HCT116 (cell line): ENCODE measurements around the gene CCDC24. TPM values are rescaled to one million over a fixed set of nuclear protein-coding genes. Genes with fewer than 3 reads are reported as not detected.

ENCODE experiments used
- ATAC-seq: fragments of 200-7000 bp; cut with Tn5 transposase; 2 replicates; pipeline ENCODE4 v1.9.1; 2020; ENCODE audit warnings: mild to moderate bottlenecking, moderate library complexity
- BruUV-seq: library from RNA; stranded (reverse); fragments of 400-500 nt; replicated peaks from 2 replicates; lab custom pipeline; 2021; lab: Mats Ljungman, UMichigan
- CTCF ChIA-PET: fragments of 300-600 bp; sonication (Branson Sonifier 250); formaldehyde crosslinking; loops from one replicate; lab custom pipeline; 2021; ENCODE audit warnings: antibody characterized with exemption; lab: Charles Lee
- POLR2A ChIA-PET: fragments of 300-600, 350-600 bp; sonication (Branson Sonifier 250); formaldehyde crosslinking; loops from one replicate; lab custom pipeline; 2021; ENCODE audit warnings: antibody characterized with exemption; lab: Charles Lee
- RAD21 ChIA-PET, 2 experiments: fragments of 300-600 bp; sonication (Branson Sonifier 250); formaldehyde crosslinking; loops; one replicate each; lab custom pipeline; 2023; ENCODE audit warnings: low total read pairs in 2 of 2; ENCODE audit not compliant: uncharacterized antibody in 2 of 2, unreplicated experiment in 2 of 2, low non-redundant PET in 1 of 2; lab: Charles Lee
- DNase-seq: peaks from one replicate; pipeline ENCODE4 v3.0.0-alpha.2; 2010; ENCODE audit warnings: low read depth, low spot score
- H2AFZ ChIP-seq: fragments of 200-600 bp; shearing (Covaris generic), sonication (generic); 2 replicates; pipeline ENCODE4 v1.6.1; 2017; ENCODE audit warnings: low read depth, mixed run types, mixed read lengths, antibody characterized with exemption, low read length; ENCODE audit not compliant: poor library complexity, severe bottlenecking
- H3K27ac ChIP-seq: 2 replicates; pipeline ENCODE4 v1.5.1; 2012; ENCODE audit warnings: low read depth, low read length
- H3K27me3 ChIP-seq: fragments of 200-600 bp; sonication (generic); 2 replicates; pipeline ENCODE4 v1.6.1; 2016; ENCODE audit warnings: mixed run types, low read length, mixed read lengths; ENCODE audit not compliant: insufficient read depth
- H3K36me3 ChIP-seq, 2 experiments: fragments of 200-500 bp in 1 of 2; fragments of 200-600 bp in 1 of 2; sonication (Bioruptor generic) in 1 of 2; sonication (generic) in 1 of 2; 2 replicates each; pipeline versions ENCODE4 v1.5.1 to v1.6.1; 2014 to 2016; ENCODE audit warnings: low read length in 2 of 2, inconsistent platforms in 1 of 2, mixed read lengths in 1 of 2, mixed run types in 1 of 2; ENCODE audit not compliant: insufficient read depth in 2 of 2, control insufficient read depth in 1 of 2
- H3K4me1 ChIP-seq, 2 experiments: fragments of 200-600 bp in 1 of 2; sonication (generic) in 1 of 2; 2 replicates each; pipeline versions ENCODE4 v1.5.1 to v1.6.1; 2012 to 2017; ENCODE audit warnings: low read length in 2 of 2, inconsistent platforms in 1 of 2, mild to moderate bottlenecking in 1 of 2, mixed read lengths in 1 of 2, mixed run types in 1 of 2, moderate library complexity in 1 of 2; ENCODE audit not compliant: insufficient read depth in 2 of 2, control insufficient read depth in 1 of 2
- H3K4me2 ChIP-seq: fragments of 200-600 bp; sonication (generic); 2 replicates; pipeline ENCODE4 v1.6.1; 2017; ENCODE audit warnings: mixed run types, low read length, mixed read lengths
- H3K4me3 ChIP-seq, 2 experiments: fragments of 200-600 bp in 1 of 2; sonication (generic) in 1 of 2; replicated peaks in 1 of 2; 2 replicates each; pipeline ENCODE4 v1.5.1; 2011 to 2016; ENCODE audit warnings: low read length in 2 of 2, control low read depth in 1 of 2, low read depth in 1 of 2, mild to moderate bottlenecking in 1 of 2, mixed read lengths in 1 of 2, mixed run types in 1 of 2
- H3K79me2 ChIP-seq: fragments of 200-600 bp; sonication (generic); 2 replicates; pipeline ENCODE4 v1.6.1; 2017; ENCODE audit warnings: mild to moderate bottlenecking, mixed run types, low read length, moderate library complexity, mixed read lengths; ENCODE audit not compliant: insufficient read depth
- H3K9ac ChIP-seq: fragments of 200-600 bp; sonication (generic); 2 replicates; pipeline ENCODE4 v1.6.1; 2016; ENCODE audit warnings: low read length, mixed read lengths
- H3K9me2 ChIP-seq: fragments of 200-600 bp; sonication (generic), shearing (Covaris generic); 2 replicates; pipeline ENCODE4 v1.6.1; 2017; ENCODE audit warnings: mixed run types, mild to moderate bottlenecking, moderate library complexity; ENCODE audit not compliant: insufficient read depth
- H3K9me3 ChIP-seq, 2 experiments: fragments of 200-500 bp in 1 of 2; fragments of 200-600 bp in 1 of 2; sonication (Bioruptor generic) in 1 of 2; sonication (generic) in 1 of 2; 2 replicates each; pipeline ENCODE4 v1.6.1; 2014 to 2017; ENCODE audit warnings: low read length in 2 of 2, mixed read lengths in 2 of 2, inconsistent platforms in 1 of 2, low read depth in 1 of 2, mild to moderate bottlenecking in 1 of 2, mixed run types in 1 of 2, moderate library complexity in 1 of 2; ENCODE audit not compliant: control insufficient read depth in 1 of 2, insufficient read depth in 1 of 2
- H4K20me1 ChIP-seq: fragments of 200-600 bp; sonication (generic), shearing (Covaris generic); 2 replicates; pipeline ENCODE4 v1.6.1; 2017; ENCODE audit warnings: mixed run types, mild to moderate bottlenecking, moderate library complexity; ENCODE audit not compliant: insufficient read depth
- ATF3 ChIP-seq: IDR thresholded peaks from 2 replicates; pipeline ENCODE4 v1.6.1; 2012
- CBX3 ChIP-seq: IDR thresholded peaks from 2 replicates; pipeline ENCODE4 v1.6.1; 2012; ENCODE audit warnings: low read depth
- CEBPB ChIP-seq: IDR thresholded peaks from 2 replicates; pipeline ENCODE4 v1.6.1; 2012; ENCODE audit warnings: low read depth
- EGR1 ChIP-seq: IDR thresholded peaks from 2 replicates; pipeline ENCODE4 v1.6.1; 2012; ENCODE audit warnings: low read depth
- ELF1 ChIP-seq: IDR thresholded peaks from 2 replicates; pipeline ENCODE4 v1.6.1; 2012; ENCODE audit warnings: low read depth, borderline replicate concordance
- FOSL1 ChIP-seq: IDR thresholded peaks from 2 replicates; pipeline ENCODE4 v1.6.1; 2012; ENCODE audit warnings: low read depth
- POLR2A ChIP-seq: IDR thresholded peaks from 2 replicates; pipeline ENCODE4 v1.7.0; 2011; ENCODE audit warnings: borderline replicate concordance; ENCODE audit not compliant: insufficient read depth, insufficient read length; ENCODE audit errors: extremely low read depth
- POLR2AphosphoS5 ChIP-seq: IDR thresholded peaks from 2 replicates; pipeline ENCODE4 v1.6.1; 2011; ENCODE audit warnings: mild to moderate bottlenecking, low read depth, low read length, moderate library complexity
- RAD21 ChIP-seq: IDR thresholded peaks from 2 replicates; pipeline ENCODE4 v1.6.1; 2012; ENCODE audit warnings: low read depth, mild to moderate bottlenecking
- REST ChIP-seq: IDR thresholded peaks from 2 replicates; pipeline ENCODE4 v1.6.1; 2012; ENCODE audit warnings: low read depth
- SIN3A ChIP-seq: IDR thresholded peaks from 2 replicates; pipeline ENCODE4 v1.6.1; 2012; ENCODE audit warnings: low read depth
- SRF ChIP-seq: IDR thresholded peaks from 2 replicates; pipeline ENCODE4 v1.6.1; 2012; ENCODE audit warnings: low read depth
- TCF7L2 ChIP-seq: IDR thresholded peaks from 2 replicates; pipeline ENCODE4 v1.7.0; 2011; ENCODE audit warnings: borderline replicate concordance, inconsistent platforms; ENCODE audit not compliant: insufficient read depth, insufficient read length; ENCODE audit errors: extremely low read depth
- YY1 ChIP-seq: IDR thresholded peaks from 2 replicates; pipeline ENCODE4 v1.6.1; 2011; ENCODE audit warnings: low read length, low read depth, moderate library complexity, mild to moderate bottlenecking; ENCODE audit not compliant: insufficient replicate concordance; ENCODE audit errors: extremely low read depth
- ZBTB33 ChIP-seq: IDR thresholded peaks from 2 replicates; pipeline ENCODE4 v1.6.1; 2011; ENCODE audit warnings: mild to moderate bottlenecking, low read length, moderate library complexity; ENCODE audit not compliant: insufficient replicate concordance; ENCODE audit errors: extremely low read depth
- ZNF274 ChIP-seq: fragments of 200-500 bp; sonication (Bioruptor generic); IDR thresholded peaks from 2 replicates; pipeline ENCODE4 v1.6.1; 2014; ENCODE audit warnings: mild to moderate bottlenecking, low read depth, low read length, inconsistent platforms
- intact Hi-C: fragments of 100-400 bp; cut with micrococcal nuclease; formaldehyde crosslinking; loops from 2 replicates; pipeline ENCODE4 v1.10.0; 2022
- total RNA-seq: library from RNA; stranded (reverse); gene quantifications from one replicate; pipeline ENCODE4 v1.2.1, GENCODE V29; 2021; ENCODE audit not compliant: unreplicated experiment

CCDC24 gene
- total RNA-seq, 1 experiment from 2014 or later: 23.3 TPM

- TF ChIP-seq REST: no peak
- no peak for TF ChIP-seq RAD21
- TF ChIP-seq TCF7L2: no peak
- TF ChIP-seq ELF1: no peak
- TF ChIP-seq ZNF274: no peak
- TF ChIP-seq, all 23 proteins: peak for 0
Measured at GRCh38 chr1:43962324-43962723, 29.1 kb upstream of the CCDC24 start (continued).

- Histone ChIP-seq H3K79me2 (no peaks in the 10 kb centered on the region), H3K4me1 (no peaks in the 10 kb centered on the region), H3K9ac (no peak overlapping the region), H3K27me3 (no peaks in the 10 kb centered on the region), H3K9me3 (no peaks in the 10 kb centered on the region), H3K27ac (no peak overlapping the region), H3K4me2 (no peak overlapping the region), H3K9me2 (no peaks in the 10 kb centered on the region), H3K36me3 (peaks cover 0 to 3% of the 10 kb centered on the region in 2 experiments; a peak in 2 of 4 replicates), H4K20me1 (no peaks in the 10 kb centered on the region), H2AFZ (no peak overlapping the region), H3K4me3 (no peak overlapping the region)
- CTCF ChIA-PET: no interaction called here
- TF ChIP-seq ZBTB33 (no peak), FOSL1 (no peak), SIN3A (no peak), YY1 (no peak), CEBPB (no peak), POLR2A (no peak), SRF (no peak), POLR2AphosphoS5 (no peak), ATF3 (no peak), REST (no peak), CBX3 (no peak), EGR1 (no peak)
- RAD21 ChIA-PET: no interaction called here
- ATAC-seq: no peak
- no TSS peak for BruUV-seq
- intact Hi-C loops: no loop called here
- DNase-seq: no peak
- POLR2A ChIA-PET: no interaction called here
Measured at GRCh38 chr1:43963006-43963405, 28.4 kb upstream of the CCDC24 start.
